ENCODE results near the gene EIF5B. TPM values are rescaled to one million over a fixed set of nuclear protein-coding genes. Genes with fewer than 3 reads are reported as not detected.

The EIF5B gene
- total RNA-seq, 4 donors from 2014 or later: 31.5 to 55.2 (median 34.5) TPM

GRCh38 chr2:99421469-99421868, 84.3 kb downstream of the EIF5B start:
- Histone ChIP-seq H3K36me3 (peaks cover 60% of the 10 kb centered on the region), H3K4me1 (peaks cover 4% of the 10 kb centered on the region), H3K27ac (no peak overlapping the region), H3K9me3 (no peaks in the 10 kb centered on the region), H3K27me3 (no peaks in the 10 kb centered on the region), H3K4me3 (no peak overlapping the region)
- WGBS: 92% methylated on average over 5 of the region's 5 CpGs
- TF ChIP-seq POLR2A (IDR thresholded peaks at IDR 0.05) (no peak), CTCF (IDR thresholded peaks at IDR 0.05) (no peak), POLR2AphosphoS5 (IDR thresholded peaks at IDR 0.05) (no peak), EP300 (IDR thresholded peaks at IDR 0.05) (no peak)
- no peak for DNase-seq (ENCODE audit: low spot score in 2 of 2)

GRCh38 chr2:99422599-99422998, 85.4 kb downstream of the EIF5B start:
- Histone ChIP-seq H3K27ac (no peak overlapping the region), H3K4me1 (peaks cover 4% of the 10 kb centered on the region), H3K27me3 (no peaks in the 10 kb centered on the region), H3K9me3 (no peaks in the 10 kb centered on the region), H3K4me3 (no peak overlapping the region), H3K36me3 (peaks cover 57% of the 10 kb centered on the region)
- no peak for TF ChIP-seq CTCF (IDR thresholded peaks at IDR 0.05)
- no peak for TF ChIP-seq POLR2AphosphoS5 (IDR thresholded peaks at IDR 0.05)
- no peak for TF ChIP-seq POLR2A (IDR thresholded peaks at IDR 0.05)
- TF ChIP-seq EP300 (IDR thresholded peaks at IDR 0.05): no peak
- DNase-seq (ENCODE audit: low spot score in 2 of 2): no peak
- WGBS: 77% methylated on average over 3 of the region's 3 CpGs

GRCh38 chr2:99424371-99424770, 87.2 kb downstream of the EIF5B start:
- TF ChIP-seq POLR2AphosphoS5 (IDR thresholded peaks at IDR 0.05) (no peak), POLR2A (IDR thresholded peaks at IDR 0.05) (no peak), CTCF (IDR thresholded peaks at IDR 0.05) (no peak), EP300 (IDR thresholded peaks at IDR 0.05) (no peak)
- H3K27me3 ChIP-seq: no peaks in the 10 kb centered on the region
- peaks cover 55% of the 10 kb centered on the region for H3K36me3 ChIP-seq
- H3K27ac ChIP-seq: no peak overlapping the region
- no peaks in the 10 kb centered on the region for H3K9me3 ChIP-seq
- DNase-seq (ENCODE audit: low spot score in 2 of 2): no peak
- no peak overlapping the region for H3K4me3 ChIP-seq
- H3K4me1 ChIP-seq: peaks cover 4% of the 10 kb centered on the region

GRCh38 chr2:99425022-99425421, 87.8 kb downstream of the EIF5B start:
- TF ChIP-seq CTCF (IDR thresholded peaks at IDR 0.05) (no peak), POLR2A (IDR thresholded peaks at IDR 0.05) (no peak), EP300 (IDR thresholded peaks at IDR 0.05) (no peak), POLR2AphosphoS5 (IDR thresholded peaks at IDR 0.05) (no peak)
- Histone ChIP-seq H3K27ac (no peak overlapping the region), H3K4me1 (peaks cover 4% of the 10 kb centered on the region), H3K27me3 (no peaks in the 10 kb centered on the region), H3K9me3 (no peaks in the 10 kb centered on the region), H3K36me3 (peaks cover 53% of the 10 kb centered on the region), H3K4me3 (no peak overlapping the region)
- 33% methylated on average over 2 of the region's 2 CpGs for WGBS
- no peak for DNase-seq (ENCODE audit: low spot score in 2 of 2)

- WGBS: 60% methylated on average over 4 of the region's 4 CpGs
- TF ChIP-seq EP300 (IDR thresholded peaks at IDR 0.05) (no peak), POLR2AphosphoS5 (IDR thresholded peaks at IDR 0.05) (no peak), CTCF (IDR thresholded peaks at IDR 0.05) (no peak), POLR2A (IDR thresholded peaks at IDR 0.05) (no peak)
- peaks cover 47% of the 10 kb centered on the region for H3K36me3 ChIP-seq
- H3K4me3 ChIP-seq: no peak overlapping the region
- H3K4me1 ChIP-seq: no peaks in the 10 kb centered on the region
- no peak overlapping the region for H3K27ac ChIP-seq
- DNase-seq (ENCODE audit: low spot score in 2 of 2): no peak
- no peaks in the 10 kb centered on the region for H3K9me3 ChIP-seq
- no peaks in the 10 kb centered on the region for H3K27me3 ChIP-seq
Observed at GRCh38 chr2:99430614-99431291, 93.6 kb downstream of the EIF5B start.

Measured in suprapubic skin (tissue), 4 donors.